Bronchial epithelial cell (primary cell): ENCODE results near the gene ENOX2. TPM values are rescaled to one million over a fixed set of nuclear protein-coding genes. Genes with fewer than 3 reads are reported as not detected.
"Not testable (repeated sequence)": the region's sequence is repeated elsewhere in the genome, so short reads cannot be mapped to it uniquely, and the experiment has no call there.

ENCODE experiments used
- DNase-seq: peaks from one replicate; pipeline ENCODE4 v3.0.0-alpha.2; 2010; ENCODE audit warnings: low read depth
- FAIRE-seq: peaks from 2 replicates; lab custom pipeline; 2011; peaks lifted over from hg19 to GRCh38; lab: Jason Lieb, UNC
- H3K27me3 ChIP-seq: 2 replicates; pipeline ENCODE4 v1.5.1; 2011; ENCODE audit warnings: low read length; ENCODE audit not compliant: control insufficient read depth, insufficient read depth
- H3K36me3 ChIP-seq: 2 replicates; pipeline ENCODE4 v1.5.1; 2011; ENCODE audit warnings: low read length; ENCODE audit not compliant: control insufficient read depth, insufficient read depth
- H3K4me3 ChIP-seq: 2 replicates; pipeline ENCODE4 v1.5.1; 2011; ENCODE audit warnings: mild to moderate bottlenecking, low read depth, low read length, control low read depth
- total RNA-seq: library from RNA; depleted of rRNA; stranded (reverse); fragments of >200 nt; gene quantifications from 2 replicates; pipeline ENCODE4 v1.2.1, GENCODE V29; 2014
- TF ChIP-seq, protein P1 (sequence below): IDR thresholded peaks from 2 replicates; pipeline ENCODE4 v1.5.1; 2011; ENCODE audit warnings: mild to moderate bottlenecking, moderate library complexity, low read length, control low read depth, inconsistent platforms; ENCODE audit not compliant: insufficient read depth, severe bottlenecking

The ENOX2 gene, protein sequence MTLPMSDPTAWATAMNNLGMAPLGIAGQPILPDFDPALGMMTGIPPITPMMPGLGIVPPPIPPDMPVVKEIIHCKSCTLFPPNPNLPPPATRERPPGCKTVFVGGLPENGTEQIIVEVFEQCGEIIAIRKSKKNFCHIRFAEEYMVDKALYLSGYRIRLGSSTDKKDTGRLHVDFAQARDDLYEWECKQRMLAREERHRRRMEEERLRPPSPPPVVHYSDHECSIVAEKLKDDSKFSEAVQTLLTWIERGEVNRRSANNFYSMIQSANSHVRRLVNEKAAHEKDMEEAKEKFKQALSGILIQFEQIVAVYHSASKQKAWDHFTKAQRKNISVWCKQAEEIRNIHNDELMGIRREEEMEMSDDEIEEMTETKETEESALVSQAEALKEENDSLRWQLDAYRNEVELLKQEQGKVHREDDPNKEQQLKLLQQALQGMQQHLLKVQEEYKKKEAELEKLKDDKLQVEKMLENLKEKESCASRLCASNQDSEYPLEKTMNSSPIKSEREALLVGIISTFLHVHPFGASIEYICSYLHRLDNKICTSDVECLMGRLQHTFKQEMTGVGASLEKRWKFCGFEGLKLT
- total RNA-seq, result 13.2 and 22.5 TPM in 2 replicates

DNA sequence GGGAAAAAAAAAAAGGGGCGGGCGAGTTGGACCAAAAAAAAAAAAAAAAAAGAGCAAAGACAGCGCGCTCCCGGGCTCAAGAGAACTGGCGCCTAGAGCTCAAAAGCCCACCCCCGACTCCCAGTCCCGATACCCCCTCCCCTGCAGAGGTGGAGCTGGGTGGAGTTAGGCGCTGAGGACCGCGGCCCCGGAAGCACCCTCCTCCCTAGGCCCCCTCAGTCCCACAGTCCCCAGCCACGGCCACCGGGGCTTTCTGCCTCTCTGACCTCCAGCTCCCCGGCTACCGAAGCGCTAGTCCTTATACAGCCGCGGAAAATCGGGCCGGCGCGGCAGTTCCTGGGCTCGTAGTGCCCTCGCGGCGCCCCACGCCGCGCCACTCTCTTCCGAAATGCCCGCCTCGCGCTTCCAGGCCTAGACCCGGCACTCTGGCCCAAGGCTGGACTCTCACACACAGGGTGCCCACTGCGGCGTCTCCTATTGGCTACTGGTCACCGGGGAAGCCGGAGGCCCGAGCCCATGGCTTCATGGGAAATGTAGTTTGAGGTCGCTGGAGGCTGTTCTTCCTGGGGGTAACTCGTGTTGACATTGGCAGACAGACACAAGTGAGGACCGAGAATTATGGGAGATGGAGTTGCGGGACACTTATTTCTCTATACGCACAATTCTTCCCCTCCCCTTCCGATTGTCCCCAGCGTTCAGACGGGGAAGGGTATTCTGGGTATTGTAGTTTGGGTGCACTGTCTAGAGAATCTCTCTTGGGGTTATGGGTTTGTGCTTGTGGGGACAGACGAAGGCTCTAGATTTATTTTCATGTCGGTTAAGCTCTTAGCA is at the start of gene ENOX2:
Gene ENOX2, minus strand, starts transcription at position 427 of the 831 bp plus-strand sequence. CDS start 199,993 bp downstream, outside the sequence.
- Histone ChIP-seq H3K27me3 (no peaks in the 10 kb centered on the region), H3K4me3 (peak within 1 kb of the TSS; percentile 73), H3K36me3 (no peaks in the 10 kb centered on the region)
- peak; percentile 66 for FAIRE-seq
- TF ChIP-seq, protein P1, sequence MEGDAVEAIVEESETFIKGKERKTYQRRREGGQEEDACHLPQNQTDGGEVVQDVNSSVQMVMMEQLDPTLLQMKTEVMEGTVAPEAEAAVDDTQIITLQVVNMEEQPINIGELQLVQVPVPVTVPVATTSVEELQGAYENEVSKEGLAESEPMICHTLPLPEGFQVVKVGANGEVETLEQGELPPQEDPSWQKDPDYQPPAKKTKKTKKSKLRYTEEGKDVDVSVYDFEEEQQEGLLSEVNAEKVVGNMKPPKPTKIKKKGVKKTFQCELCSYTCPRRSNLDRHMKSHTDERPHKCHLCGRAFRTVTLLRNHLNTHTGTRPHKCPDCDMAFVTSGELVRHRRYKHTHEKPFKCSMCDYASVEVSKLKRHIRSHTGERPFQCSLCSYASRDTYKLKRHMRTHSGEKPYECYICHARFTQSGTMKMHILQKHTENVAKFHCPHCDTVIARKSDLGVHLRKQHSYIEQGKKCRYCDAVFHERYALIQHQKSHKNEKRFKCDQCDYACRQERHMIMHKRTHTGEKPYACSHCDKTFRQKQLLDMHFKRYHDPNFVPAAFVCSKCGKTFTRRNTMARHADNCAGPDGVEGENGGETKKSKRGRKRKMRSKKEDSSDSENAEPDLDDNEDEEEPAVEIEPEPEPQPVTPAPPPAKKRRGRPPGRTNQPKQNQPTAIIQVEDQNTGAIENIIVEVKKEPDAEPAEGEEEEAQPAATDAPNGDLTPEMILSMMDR, result no peak
- DNase-seq, result peak; percentile 93

DNA sequence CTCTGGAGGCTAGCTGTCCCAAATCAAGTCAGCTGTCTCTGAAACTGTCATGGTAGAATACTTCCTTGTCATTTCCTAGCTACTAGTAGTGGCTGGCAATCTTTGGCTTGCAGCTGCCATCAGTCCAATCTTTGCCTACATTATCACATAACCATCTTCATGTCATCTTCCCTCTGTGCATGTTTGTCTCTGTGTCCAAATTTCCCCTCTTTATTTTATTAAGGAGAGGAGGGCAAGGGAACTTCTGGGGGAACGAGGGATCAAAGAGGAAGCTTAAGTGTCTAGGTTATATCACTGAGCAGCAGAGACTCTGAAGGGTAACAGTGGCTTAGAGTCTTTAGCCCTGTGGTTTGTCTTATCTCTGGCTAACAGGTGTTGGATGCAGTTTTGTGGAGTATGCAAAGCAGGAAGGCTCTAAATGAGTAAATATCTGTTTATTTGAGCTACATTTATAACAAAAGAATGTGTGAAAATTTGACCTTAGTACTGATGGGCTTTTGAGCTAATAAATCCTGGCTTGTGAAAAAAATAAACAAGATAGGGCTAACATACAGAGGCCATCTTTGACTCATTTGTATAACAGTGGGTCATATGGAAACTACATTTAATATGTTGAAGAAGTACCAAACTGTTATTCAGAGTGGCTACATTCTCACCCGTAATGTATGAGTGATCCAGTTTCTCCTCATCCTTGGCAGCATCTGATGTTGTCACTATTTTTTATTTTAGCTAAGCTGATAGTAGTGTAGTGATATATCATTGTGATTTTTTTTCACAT is 49.4 kb upstream of the ENOX2 start:
- no peak for FAIRE-seq
- no peak for DNase-seq
- TF ChIP-seq, protein P1, result no peak
- Histone ChIP-seq H3K27me3 (no peaks in the 10 kb centered on the region), H3K4me3 (no peak overlapping the region), H3K36me3 (no peaks in the 10 kb centered on the region)

DNA sequence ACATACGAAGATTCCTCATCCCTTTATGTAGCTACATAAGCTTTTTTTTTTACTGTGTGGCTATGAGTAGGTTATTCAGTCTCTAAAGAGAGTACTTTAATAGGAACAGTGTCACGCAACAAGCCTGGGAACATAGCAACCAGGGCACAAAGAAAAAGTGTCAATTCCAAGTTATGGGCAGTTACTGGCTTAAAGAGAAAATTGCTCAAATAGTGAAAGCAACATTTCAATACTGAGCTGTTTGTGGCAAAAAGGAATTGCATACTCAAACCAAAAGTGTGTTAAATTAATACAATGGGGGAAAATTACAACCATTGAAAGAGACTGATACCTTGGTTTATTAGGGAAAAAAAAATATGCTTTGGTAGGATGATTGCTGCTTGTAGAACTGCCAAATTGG is 41.2 kb upstream of the ENOX2 start:
- DNase-seq, result no peak
- TF ChIP-seq, protein P1, result no peak
- FAIRE-seq, result no peak
- no peaks in the 10 kb centered on the region for H3K36me3 ChIP-seq
- no peak overlapping the region for H3K4me3 ChIP-seq
- H3K27me3 ChIP-seq, result no peaks in the 10 kb centered on the region

DNA sequence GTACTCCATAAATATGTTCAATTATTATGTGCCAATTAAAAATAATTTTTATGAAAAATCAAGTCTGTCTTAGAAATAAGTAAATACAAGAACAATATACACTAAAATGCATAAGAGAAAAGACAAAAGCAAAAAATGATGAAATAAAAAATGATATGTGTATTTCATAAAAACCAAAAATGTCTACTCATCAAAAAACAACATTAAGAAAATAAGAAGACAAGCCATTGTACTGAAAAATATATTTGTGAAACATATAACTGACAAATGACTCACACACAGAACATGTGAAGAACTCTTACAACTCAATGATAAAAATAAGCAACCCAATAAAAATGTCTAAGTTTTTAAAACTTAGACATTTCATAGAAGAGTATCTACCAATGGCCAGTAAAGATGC is 34.1 kb upstream of the ENOX2 start:
- no peak for DNase-seq
- Histone ChIP-seq H3K36me3 (no peaks in the 10 kb centered on the region), H3K4me3 (no peak overlapping the region), H3K27me3 (no peaks in the 10 kb centered on the region)
- FAIRE-seq, result no peak
- TF ChIP-seq, protein P1, result no peak

DNA sequence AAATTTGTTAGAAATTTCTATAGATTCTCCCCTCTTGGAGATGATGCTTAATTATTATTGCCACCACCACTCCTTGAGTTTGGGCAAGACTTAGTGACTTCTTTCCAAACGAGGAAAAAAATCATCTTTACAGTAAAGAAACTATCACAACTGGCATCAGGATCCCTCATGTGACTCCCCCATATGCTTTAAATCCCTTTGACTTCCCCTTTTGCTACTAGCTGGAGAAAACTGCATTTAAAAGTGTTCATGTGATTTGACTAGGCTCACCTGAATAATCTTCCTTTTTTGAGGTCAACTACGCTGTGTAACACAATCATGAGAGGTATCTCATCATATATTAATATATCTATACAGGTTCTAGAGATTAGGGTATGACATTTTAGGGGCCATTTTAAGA is 30.3 kb upstream of the ENOX2 start:
- FAIRE-seq, result no peak
- TF ChIP-seq, protein P1, result no peak
- DNase-seq, result no peak
- Histone ChIP-seq H3K4me3 (no peak overlapping the region), H3K36me3 (no peaks in the 10 kb centered on the region), H3K27me3 (no peaks in the 10 kb centered on the region)

DNA sequence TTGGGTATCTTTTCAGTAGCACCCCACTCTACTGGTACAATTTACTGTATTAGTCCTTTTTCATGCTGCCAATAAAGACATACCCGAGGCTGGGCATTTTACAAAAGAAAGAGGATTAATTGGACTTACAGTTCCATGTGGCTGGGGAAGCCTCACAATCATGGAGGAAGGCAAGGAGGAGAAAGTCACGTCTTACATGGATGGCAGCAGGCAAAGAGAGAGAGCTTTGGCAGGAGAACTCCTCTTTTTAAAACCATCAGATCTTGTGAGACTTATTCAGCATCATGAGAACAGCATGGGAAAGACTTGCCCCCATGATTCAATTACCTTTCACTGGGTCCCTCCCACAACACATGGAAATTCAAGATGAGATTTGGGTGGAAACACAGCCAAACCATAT is 17.4 kb upstream of the ENOX2 start:
- not testable (repeated sequence) for H3K27me3 ChIP-seq, H3K4me3 ChIP-seq, DNase-seq, FAIRE-seq, H3K36me3 ChIP-seq

DNA sequence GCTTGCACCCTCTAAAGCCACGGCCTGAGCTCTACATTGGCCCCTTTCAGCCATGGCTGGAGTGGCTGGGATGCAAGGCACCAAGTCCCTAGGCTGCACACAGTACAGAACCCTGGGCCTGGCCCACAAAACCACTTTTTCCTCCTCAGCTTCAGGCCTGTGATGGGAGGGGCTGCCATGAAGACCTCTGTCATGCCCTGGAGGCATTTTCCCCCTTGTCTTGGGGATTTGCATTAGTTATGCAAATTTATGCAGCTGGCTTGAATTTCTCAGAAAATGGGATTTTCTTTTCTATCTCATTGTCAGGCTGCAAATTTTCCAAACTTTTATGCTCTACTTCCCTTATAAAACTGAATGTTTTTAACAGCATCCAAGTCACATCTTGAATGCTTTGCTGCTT is 16.7 kb upstream of the ENOX2 start:
- H3K36me3 ChIP-seq, FAIRE-seq, H3K27me3 ChIP-seq, H3K4me3 ChIP-seq, DNase-seq: not testable (repeated sequence)

DNA sequence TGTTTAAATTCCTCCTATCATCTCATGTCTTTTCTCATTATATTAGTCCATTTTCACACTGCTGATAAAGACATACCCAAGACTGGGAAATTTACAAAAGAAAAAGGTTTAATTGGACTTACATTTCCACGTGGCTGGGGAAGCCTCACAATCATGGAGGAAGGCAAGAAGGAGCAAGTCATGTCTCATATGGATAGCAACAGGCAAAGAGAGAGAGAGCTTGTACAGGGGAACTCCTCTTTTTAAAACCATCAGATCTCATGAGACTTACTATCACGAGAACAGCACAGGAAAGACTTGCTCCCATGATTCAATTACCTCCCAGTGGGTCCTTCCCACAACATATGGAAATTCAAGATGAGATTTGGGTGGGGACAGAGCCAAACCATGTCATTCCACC is 15.5 kb upstream of the ENOX2 start:
- FAIRE-seq, H3K4me3 ChIP-seq, DNase-seq, H3K27me3 ChIP-seq, H3K36me3 ChIP-seq: not testable (repeated sequence)
